Prostate gland (tissue), 2 donors: Measurements from ENCODE around the gene RBFOX2. TPM values are rescaled to one million over a fixed set of nuclear protein-coding genes. Genes with fewer than 3 reads are reported as not detected.
"Not testable (repeated sequence)": the region's sequence is repeated elsewhere in the genome, so short reads cannot be mapped to it uniquely, and the experiment has no call there.

Experiments used
- DNase-seq: peaks from one replicate; pipeline ENCODE4 v3.0.0-alpha.2; 2019; ENCODE audit warnings: low spot score
- H3K27ac ChIP-seq, 2 donors: fragments of 200-600 bp; sonication (generic); 2 replicates each; pipeline ENCODE4 v1.5.1; 2017 to 2019
- H3K27me3 ChIP-seq: fragments of 200-600 bp; sonication (generic); replicated peaks from 2 replicates; pipeline ENCODE4 v1.5.1; 2019; ENCODE audit not compliant: insufficient read depth
- H3K36me3 ChIP-seq, 2 donors: fragments of 200-600 bp; sonication (generic); 1 replicate in 1 of 2; 2 replicates in 1 of 2; pipeline versions ENCODE4 v1.5.1 to v1.8.1; 2017 to 2019
- H3K4me1 ChIP-seq: fragments of 200-600 bp; sonication (generic); replicated peaks from 2 replicates; pipeline ENCODE4 v1.5.1; 2019
- H3K4me3 ChIP-seq, 2 donors: fragments of 200-600 bp; sonication (generic); 2 replicates each; pipeline ENCODE4 v1.5.1; 2017 to 2019
- H3K9me3 ChIP-seq: fragments of 200-600 bp; sonication (generic); 2 replicates; pipeline ENCODE4 v1.5.1; 2017
- POLR2A ChIP-seq: fragments of 450-650 bp; IDR thresholded peaks from one replicate; pipeline ENCODE4 v1.6.1; 2016; ENCODE audit warnings: antibody characterized with exemption, mild to moderate bottlenecking
- POLR2AphosphoS5 ChIP-seq: sonication (generic); formaldehyde crosslinking; IDR thresholded peaks from one replicate; pipeline ENCODE4 v1.6.1; 2017; ENCODE audit warnings: antibody characterized with exemption
- WGBS: methylation state at CpG from one replicate; pipeline ENCODE4 v1.1.5; 2018; 5-methylcytosine and 5-hydroxymethylcytosine counted together
- intact Hi-C: fragments of 100-400 bp; cut with DNase I; formaldehyde crosslinking; loops from one replicate; pipeline ENCODE4 v1.14.2; 2022
- total RNA-seq, 2 donors: library from RNA; depleted of rRNA; stranded (reverse); fragments of >200 nt; gene quantifications; one replicate each; pipeline ENCODE4 v1.1.0, GENCODE V29; 2016
- TF ChIP-seq, protein P1 (sequence below), 4 experiments: fragments of 200-600 bp in 2 of 4; fragments of 450-650 bp in 2 of 4; sonication (generic) in 2 of 4; IDR thresholded peaks; 1 replicate in 3 of 4; 2 replicates in 1 of 4; pipeline ENCODE4 v1.5.1; 2016 to 2019; ENCODE audit warnings: antibody characterized with exemption in 4 of 4, mild to moderate bottlenecking in 2 of 4, moderate library complexity in 2 of 4

Gene RBFOX2
- total RNA-seq, 2 donors from 2014 or later: 59.8 to 79.4 TPM

DNA sequence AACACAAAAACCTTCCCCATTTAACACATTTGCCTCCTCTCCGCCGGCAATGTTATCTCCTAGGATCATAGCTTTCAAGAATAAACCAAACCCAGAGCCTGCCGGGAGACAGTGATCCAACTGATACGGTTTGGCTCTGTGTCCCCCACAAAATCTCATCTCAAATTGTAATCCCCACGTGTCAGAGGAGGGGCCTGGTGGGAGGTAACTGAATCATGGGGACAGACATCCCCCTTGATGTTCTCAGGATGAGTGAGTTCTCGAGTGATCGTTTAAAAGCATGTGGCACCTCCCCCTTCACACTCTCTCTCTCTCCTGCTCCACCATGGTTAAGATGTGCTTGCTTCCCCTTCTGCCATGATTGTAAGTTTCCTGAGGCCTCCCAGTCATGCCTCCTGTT is 33.3 kb downstream of the RBFOX2 start:
- 45% methylated on average over 7 of the region's 7 CpGs for WGBS

DNA sequence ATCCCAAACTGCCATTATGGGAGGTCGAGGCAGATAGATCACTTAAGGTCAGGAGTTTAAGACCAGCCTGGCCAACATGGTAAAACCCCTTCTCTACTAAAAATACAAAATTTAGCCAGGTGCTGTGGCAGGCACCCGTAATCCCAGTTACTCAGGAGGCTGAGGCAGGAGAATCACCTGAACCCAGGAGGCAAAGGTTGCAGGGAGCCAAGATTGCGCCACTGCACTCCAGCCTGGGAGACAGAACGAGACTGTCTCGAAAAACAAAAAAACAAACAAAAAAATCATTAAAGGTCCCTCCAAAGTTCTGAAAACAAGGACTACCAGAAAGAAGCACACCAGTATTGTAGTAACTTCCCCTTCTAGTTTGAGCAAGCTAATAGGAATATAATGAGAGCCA is 34.9 kb downstream of the RBFOX2 start:
- H3K4me3 ChIP-seq, H3K27me3 ChIP-seq, intact Hi-C loops, H3K27ac ChIP-seq, DNase-seq, H3K9me3 ChIP-seq, H3K36me3 ChIP-seq, H3K4me1 ChIP-seq: not testable (repeated sequence)
- 87% methylated on average over 5 of the region's 5 CpGs for WGBS

More for the DNA sequence above, 33.3 kb downstream of the RBFOX2 start:
- intact Hi-C loops: no loop called here
- H3K4me1 ChIP-seq: no peaks in the 10 kb centered on the region
- DNase-seq: no peak
- no peaks in the 10 kb centered on the region for H3K9me3 ChIP-seq
- H3K36me3 ChIP-seq: no peaks in the 10 kb centered on the region
- no peak overlapping the region for H3K4me3 ChIP-seq
- H3K27me3 ChIP-seq: no peaks in the 10 kb centered on the region
- TF ChIP-seq POLR2A (no peak), POLR2AphosphoS5 (no peak)
- TF ChIP-seq, protein P1, sequence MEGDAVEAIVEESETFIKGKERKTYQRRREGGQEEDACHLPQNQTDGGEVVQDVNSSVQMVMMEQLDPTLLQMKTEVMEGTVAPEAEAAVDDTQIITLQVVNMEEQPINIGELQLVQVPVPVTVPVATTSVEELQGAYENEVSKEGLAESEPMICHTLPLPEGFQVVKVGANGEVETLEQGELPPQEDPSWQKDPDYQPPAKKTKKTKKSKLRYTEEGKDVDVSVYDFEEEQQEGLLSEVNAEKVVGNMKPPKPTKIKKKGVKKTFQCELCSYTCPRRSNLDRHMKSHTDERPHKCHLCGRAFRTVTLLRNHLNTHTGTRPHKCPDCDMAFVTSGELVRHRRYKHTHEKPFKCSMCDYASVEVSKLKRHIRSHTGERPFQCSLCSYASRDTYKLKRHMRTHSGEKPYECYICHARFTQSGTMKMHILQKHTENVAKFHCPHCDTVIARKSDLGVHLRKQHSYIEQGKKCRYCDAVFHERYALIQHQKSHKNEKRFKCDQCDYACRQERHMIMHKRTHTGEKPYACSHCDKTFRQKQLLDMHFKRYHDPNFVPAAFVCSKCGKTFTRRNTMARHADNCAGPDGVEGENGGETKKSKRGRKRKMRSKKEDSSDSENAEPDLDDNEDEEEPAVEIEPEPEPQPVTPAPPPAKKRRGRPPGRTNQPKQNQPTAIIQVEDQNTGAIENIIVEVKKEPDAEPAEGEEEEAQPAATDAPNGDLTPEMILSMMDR (IDR thresholded peaks at IDR 0.05): no peak
- peak overlapping the region; percentile 25 to 51 for H3K27ac ChIP-seq

DNA sequence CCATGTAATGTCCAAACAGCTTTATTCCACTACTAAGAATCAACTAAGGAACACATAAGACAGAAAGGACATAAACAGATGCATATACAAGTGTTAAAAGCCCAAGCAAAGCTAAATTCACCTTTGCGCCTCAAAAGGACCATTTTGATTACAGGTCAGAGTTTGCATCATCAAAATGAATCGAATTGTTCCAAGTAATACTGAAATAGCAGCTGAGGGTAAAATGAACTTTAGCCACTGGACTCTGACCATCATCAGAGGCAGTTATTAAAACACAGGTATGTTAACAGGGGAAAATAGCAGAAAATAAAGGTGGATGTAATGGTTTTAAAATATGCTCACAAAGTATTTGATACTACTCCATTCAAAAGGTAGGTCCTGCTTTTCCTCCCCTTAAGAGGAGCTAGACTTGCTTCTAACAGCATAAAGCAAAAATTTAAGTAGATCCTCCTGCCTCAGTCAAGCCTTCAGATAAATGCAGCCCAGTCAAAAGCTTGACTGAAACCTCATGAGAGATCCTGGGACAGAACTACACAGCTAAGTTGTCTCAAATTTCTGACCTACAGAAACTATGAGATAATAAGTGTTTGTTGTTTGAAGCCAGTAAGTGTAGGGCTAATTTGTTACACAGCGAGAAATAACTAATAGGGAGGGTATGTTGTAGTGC is 35.4 kb downstream of the RBFOX2 start:
- intact Hi-C loops: no loop called here
- TF ChIP-seq POLR2AphosphoS5 (no peak), POLR2A (no peak)
- TF ChIP-seq, protein P1 (IDR thresholded peaks at IDR 0.05): no peak
- Histone ChIP-seq H3K4me3 (no peak overlapping the region), H3K27ac (no peak overlapping the region), H3K9me3 (no peaks in the 10 kb centered on the region), H3K4me1 (no peaks in the 10 kb centered on the region), H3K27me3 (no peaks in the 10 kb centered on the region), H3K36me3 (no peaks in the 10 kb centered on the region)
- no peak for DNase-seq
- WGBS: 99% methylated on average over 3 of the region's 3 CpGs

DNA sequence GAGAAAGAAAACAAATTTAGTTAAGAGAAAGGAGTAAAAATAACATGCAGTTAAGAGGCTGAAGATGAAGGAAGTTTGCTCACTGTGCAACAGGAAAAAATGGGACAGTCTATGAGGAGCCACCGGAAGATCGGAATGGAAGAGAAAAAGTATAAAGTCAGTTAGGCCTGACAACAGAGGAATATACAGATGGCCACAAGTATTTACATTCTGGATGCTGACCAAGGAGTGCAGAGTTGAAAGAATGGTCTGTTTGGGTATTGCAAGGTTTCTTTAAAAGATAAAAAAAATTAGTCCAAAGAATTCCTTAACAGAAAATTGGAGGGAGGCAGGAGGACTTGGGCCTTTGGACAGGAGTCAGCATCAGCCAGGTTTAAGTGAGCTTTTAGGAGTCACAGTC is 37.5 kb downstream of the RBFOX2 start:
- H3K9me3 ChIP-seq: no peaks in the 10 kb centered on the region
- H3K4me3 ChIP-seq: no peak overlapping the region
- DNase-seq: no peak
- H3K4me1 ChIP-seq: peaks cover 3% of the 10 kb centered on the region
- TF ChIP-seq POLR2AphosphoS5: no peak
- no peaks in the 10 kb centered on the region for H3K27me3 ChIP-seq
- H3K27ac ChIP-seq: no peak overlapping the region
- intact Hi-C loops: no loop called here
- no peaks in the 10 kb centered on the region for H3K36me3 ChIP-seq
- 75% methylated on average over 2 of the region's 2 CpGs for WGBS

DNA sequence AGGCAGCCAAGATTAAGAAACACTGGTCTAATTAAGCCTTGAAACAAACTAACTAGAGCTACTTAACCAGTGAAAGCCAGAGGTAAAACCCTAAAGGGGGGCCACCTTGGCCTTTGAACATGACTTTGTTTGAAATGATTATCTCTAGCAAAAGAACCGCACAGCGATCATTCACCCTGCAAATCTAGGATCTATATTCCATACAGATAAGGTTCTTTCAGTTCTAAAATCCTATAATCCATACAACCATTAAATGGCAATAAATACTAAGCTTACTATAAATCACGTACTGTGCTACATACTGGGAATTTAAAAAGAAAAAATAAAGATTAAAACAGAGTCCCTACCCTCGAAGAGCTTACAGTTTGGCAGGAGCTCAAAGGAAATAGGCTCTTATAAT is 40.6 kb downstream of the RBFOX2 start:
- H3K27ac ChIP-seq: no peak overlapping the region
- DNase-seq: no peak
- H3K36me3 ChIP-seq: no peaks in the 10 kb centered on the region
- TF ChIP-seq POLR2A (no peak), POLR2AphosphoS5 (no peak)
- TF ChIP-seq, protein P1 (IDR thresholded peaks at IDR 0.05): no peak
- WGBS: 82% methylated on average over 4 of the region's 4 CpGs
- no peak overlapping the region for H3K4me3 ChIP-seq
- H3K9me3 ChIP-seq: no peaks in the 10 kb centered on the region
- no peaks in the 10 kb centered on the region for H3K27me3 ChIP-seq
- intact Hi-C loops: no loop called here
- H3K4me1 ChIP-seq: peaks cover 3% of the 10 kb centered on the region

DNA sequence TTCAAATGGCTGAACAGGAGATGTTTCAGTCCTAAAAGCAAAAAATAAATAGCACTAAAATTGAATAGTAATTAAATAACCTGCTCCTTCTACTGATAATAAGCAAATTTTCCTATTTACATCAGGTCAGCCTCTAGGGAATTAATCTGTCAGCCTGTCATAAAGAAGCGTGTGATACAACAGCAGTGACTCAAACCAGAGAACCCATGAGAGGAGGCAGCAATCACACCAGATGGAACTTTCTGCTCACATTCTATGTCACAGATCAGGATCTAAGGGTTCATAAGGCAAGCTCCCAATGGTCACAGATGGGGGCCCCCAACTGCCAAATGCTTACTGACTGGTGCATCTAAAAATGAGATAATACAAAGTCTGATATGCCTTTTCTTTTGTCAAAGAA is 41.1 kb downstream of the RBFOX2 start:
- Histone ChIP-seq H3K9me3 (no peaks in the 10 kb centered on the region), H3K36me3 (no peaks in the 10 kb centered on the region), H3K27me3 (no peaks in the 10 kb centered on the region), H3K27ac (no peak overlapping the region), H3K4me1 (peaks cover 3% of the 10 kb centered on the region), H3K4me3 (no peak overlapping the region)
- WGBS: 97% methylated on average over 1 of the region's 1 CpG
- TF ChIP-seq, protein P1 (IDR thresholded peaks at IDR 0.05): no peak
- TF ChIP-seq POLR2AphosphoS5 (no peak), POLR2A (no peak)
- no peak for DNase-seq
- intact Hi-C loops: no loop called here
